Activated gamma-delta T cell (primary cell): ENCODE measurements around the gene TPCN2.
"Not testable (repeated sequence)": the region's sequence is repeated elsewhere in the genome, so short reads cannot be mapped to it uniquely, and the experiment has no call there.

Experiments
- DNase-seq: peaks from one replicate; lab custom pipeline; 2025; lab: John Stamatoyannopoulos, UW

Gene TPCN2

GRCh38 chr11:69075421-69076128 lies 26.8 kb downstream of the TPCN2 start:
- no peak for DNase-seq

GRCh38 chr11:69076129-69076791 lies 27.5 kb downstream of the TPCN2 start:
- no peak for DNase-seq

DNA sequence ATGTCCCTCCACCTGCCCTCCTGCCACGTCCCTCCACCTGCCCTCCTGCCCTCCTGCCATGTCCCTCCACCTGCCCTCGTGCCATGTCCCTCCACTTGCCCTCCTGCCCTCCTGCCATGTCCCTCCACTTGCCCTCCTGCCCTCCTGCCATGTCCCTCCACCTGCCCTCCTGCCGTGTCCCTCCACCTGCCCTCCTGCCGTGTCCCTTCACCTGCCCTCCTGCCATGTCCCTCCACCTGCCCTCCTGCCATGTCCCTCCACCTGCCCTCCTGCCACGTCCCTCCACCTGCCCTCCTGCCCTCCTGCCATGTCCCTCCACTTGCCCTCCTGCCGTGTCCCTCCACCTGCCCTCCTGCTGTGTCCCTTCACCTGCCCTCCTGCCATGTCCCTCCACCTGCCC lies 28.2 kb downstream of the TPCN2 start:
- DNase-seq = not testable (repeated sequence)

DNA sequence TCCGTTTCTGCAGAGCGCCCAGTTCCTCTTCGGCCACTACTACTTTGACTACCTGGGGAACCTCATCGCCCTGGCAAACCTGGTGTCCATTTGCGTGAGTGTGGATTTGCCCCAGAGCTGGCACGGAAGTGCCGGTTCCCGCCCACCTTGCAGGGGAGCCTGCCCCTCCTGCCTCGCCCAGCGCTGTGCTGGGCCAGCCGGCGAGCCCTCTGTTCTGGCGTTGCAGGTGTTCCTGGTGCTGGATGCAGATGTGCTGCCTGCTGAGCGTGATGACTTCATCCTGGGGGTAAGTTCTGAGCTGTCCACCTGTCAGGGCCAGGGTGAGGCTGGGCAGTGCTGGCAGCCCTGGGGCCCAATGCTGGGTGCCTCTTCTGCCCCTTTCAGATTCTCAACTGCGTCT lies 29.8 kb downstream of the TPCN2 start:
- no peak for DNase-seq

GRCh38 chr11:69078930-69079605 lies 30.3 kb downstream of the TPCN2 start:
- no peak for DNase-seq

GRCh38 chr11:69079661-69080256 lies 31.0 kb downstream of the TPCN2 start:
- no peak for DNase-seq

DNA sequence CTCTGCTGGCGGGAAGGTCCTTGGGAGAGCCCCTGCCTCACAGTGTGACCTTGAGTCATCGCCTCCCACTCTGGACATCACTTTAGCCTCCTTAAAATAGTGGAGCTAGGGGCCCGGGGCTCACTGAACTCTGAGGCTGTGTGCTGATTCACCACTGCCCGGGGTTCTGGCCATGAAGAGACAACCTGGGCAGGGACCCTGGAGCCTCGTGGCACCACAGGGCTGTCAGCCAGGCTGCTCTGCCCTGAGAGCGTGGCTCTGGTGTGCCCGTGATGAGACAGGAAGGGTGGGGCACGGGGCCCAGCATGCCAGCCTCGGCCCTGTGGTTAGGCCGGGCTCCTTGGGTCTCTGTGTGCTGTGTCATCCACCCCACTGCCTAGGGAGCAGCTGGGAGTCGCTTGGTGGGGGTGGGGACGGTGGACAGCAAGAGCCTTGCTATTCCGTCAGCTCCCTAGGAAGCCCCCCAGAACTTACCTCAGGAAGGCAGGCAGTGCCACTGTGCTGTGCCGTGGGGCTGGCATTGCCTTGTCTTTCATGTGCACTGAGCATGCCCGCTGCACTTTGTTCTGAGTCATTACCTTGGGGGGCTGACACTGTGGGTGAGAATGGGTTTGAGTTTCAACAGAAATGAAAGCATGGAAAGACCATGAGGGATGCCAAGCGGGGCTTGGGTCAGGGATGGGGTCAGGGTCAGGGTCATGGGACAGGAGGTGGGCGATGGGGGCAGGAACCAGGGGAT lies 31.7 kb downstream of the TPCN2 start:
- no peak for DNase-seq

GRCh38 chr11:69081180-69081579 lies 32.4 kb downstream of the TPCN2 start:
- no peak for DNase-seq

DNA sequence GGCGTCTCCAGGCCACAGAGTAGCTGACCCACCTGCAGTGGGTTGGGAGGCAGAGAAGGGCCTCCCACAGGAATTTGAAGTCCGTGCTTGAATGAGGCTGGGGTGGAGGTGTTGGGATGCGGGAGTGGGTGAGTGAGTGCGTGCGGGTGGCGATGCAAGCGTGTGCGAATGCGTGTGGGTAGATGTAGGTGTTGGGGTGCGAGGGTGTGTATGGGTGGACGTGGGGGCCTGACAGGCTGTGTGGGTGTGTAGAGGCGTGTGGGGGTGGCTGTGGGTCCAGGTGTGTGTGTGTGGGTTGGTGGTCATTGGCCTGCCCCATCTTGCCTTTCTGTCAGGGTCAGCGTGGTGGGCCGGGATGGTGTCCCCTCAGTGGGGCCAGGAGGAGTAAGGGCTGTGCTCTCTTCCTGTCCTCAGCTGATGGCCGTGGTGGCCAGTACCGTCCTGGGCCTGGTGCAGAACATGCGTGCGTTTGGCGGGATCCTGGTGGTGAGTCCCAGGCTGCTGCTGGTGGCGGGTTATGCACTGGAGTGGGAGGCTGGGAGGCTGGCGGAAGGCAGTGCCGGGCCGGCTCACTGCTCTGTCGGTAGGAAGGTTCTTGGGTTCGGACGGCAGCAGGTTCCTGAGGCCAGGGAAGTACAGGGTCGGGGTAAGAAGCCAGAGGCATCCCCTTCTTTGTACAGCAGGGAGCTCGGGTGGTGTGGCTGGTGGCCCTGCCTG lies 35.0 kb downstream of the TPCN2 start:
- DNase-seq = no peak

DNA sequence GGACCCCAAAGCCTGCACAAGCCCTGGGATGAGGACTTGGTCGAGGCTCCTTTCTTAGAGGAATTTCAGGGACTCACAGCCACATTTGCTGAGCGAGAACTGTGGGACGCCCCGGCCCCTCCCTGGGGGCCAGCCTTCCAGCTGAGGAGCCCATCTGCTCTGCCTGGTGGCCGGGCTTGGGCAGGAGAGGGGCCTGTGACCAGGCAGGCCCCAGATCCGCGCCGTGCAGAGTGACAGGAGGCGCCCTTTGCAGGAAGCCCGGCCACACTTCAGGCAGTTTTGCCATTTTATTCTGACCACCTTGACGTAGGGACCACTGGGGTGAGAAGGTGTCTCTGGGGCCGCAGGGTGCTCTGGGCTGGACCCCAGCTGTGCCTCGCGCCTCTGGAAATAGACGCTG lies 35.6 kb downstream of the TPCN2 start:
- no peak for DNase-seq

DNA sequence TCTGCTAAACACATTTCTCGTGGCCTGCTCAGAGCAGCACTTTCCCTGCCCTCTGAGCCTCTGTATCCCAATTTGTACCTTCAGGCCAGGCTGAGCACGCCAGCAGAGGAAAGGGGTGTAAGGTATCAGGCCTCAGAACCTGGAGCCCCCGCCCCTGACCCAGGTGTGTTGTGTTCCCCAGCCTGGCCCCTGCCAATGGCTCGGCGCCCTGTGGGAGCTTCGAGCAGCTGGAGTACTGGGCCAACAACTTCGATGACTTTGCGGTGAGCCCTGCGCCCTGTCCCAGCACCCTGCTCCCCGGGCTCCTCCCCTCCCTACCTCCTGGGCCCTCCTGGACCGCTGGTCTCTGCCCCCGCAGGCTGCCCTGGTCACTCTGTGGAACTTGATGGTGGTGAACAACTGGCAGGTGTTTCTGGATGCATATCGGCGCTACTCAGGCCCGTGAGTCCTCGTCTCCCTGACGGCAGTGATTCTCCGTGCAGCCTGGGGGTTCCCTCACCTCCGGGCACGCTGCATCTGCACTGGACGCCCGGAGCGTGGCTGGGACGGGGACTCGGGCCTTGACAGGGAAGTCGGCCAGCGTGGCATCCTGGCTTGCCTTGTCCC lies 36.9 kb downstream of the TPCN2 start:
- no peak for DNase-seq

GRCh38 chr11:69086152-69087132 lies 37.7 kb downstream of the TPCN2 start:
- DNase-seq = no peak

- no peak for DNase-seq
Measured at GRCh38 chr11:69087133-69087524, 38.4 kb downstream of the TPCN2 start.

DNA sequence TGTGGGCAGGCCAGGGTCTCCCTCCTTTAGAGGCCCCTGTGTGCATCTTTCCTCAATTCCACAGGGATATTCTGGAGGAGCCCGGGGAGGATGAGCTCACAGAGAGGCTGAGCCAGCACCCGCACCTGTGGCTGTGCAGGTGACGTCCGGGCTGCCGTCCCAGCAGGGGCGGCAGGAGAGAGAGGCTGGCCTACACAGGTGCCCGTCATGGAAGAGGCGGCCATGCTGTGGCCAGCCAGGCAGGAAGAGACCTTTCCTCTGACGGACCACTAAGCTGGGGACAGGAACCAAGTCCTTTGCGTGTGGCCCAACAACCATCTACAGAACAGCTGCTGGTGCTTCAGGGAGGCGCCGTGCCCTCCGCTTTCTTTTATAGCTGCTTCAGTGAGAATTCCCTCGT lies 39.1 kb downstream of the TPCN2 start:
- no peak for DNase-seq

- no peak for DNase-seq
Measured at GRCh38 chr11:69088676-69089146, 40.0 kb downstream of the TPCN2 start.

DNA sequence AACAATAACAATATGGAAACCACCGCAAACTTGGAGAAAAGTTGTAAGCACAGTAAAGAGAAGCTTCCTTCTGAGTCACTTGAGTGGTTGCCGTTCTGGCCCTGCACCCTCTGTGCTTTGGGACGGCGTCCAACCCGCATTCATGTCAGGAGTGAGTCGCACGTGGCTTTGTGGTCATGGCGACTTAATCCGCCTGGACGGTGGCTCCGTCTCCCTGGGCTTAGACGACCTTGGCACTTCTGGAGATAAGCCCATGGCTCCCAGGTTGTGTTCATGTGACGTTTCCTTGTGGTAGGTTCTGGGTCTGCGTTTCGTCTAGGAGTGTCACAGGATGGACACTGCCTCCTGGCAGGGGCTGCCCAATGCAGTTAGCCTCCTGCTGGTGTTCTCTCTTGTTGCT lies 40.5 kb downstream of the TPCN2 start:
- no peak for DNase-seq

DNA sequence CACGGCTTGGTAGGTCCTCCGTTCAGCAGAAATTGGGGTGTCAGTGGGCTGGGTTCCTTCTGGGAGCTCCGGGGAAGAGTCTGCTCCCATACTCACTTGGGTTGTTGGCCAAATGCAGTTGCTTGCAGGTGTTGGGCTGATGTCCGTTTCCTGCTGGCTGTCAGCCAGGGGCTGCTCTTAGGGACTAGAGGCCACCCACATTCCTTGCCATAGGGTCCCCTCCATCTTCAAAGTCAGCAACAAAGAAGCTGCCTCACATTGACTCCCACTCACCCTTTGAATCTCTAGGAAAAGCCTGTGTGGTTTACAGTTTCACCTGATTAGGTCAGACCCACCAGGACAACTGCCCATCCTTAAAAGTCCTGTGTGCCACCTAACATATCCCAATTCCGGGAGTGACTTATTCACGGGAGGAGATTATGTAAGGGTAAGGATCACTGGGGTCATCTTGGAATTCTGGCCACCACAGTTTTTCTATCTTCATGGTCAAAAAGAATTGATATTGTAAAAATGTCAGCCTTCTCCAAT lies 43.0 kb downstream of the TPCN2 start:
- DNase-seq = no peak

- DNase-seq = no peak
Measured at GRCh38 chr11:69092263-69092662, 43.5 kb downstream of the TPCN2 start.

DNA sequence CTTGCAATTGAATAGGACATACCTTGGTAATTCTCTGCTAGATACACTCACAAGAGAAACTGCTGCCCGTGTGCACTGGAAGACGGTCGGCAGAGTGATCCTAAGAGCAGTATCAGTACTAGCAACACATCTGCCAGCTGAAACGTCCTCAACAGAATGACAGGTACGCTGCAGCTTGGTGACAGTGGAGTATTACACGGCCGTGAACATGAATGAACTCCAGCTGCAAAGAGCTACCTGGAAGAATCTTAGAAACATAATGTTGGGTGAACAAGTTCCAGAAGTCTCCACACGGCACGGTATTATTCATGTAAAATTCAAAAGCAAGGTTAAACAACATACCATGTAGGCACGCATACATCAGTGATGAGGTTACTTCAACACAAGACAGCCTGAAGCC lies 44.4 kb downstream of the TPCN2 start:
- DNase-seq = no peak
